SK-N-MC (cell line): ENCODE data around the gene DPEP3.

Experiments
- FOXP2 ChIP-seq: optimal IDR thresholded peaks from 2 replicates; pipeline ENCODE3; 2011; ENCODE audit warnings: mild to moderate bottlenecking, moderate library complexity; ENCODE audit not compliant: insufficient read depth; ENCODE audit errors: extremely low read length, control extremely low read depth
- POLR2AphosphoS5 ChIP-seq: IDR thresholded peaks from 2 replicates; pipeline ENCODE4 v1.6.1; 2012; ENCODE audit warnings: mild to moderate bottlenecking, low read depth, low read length, borderline replicate concordance

DNA sequence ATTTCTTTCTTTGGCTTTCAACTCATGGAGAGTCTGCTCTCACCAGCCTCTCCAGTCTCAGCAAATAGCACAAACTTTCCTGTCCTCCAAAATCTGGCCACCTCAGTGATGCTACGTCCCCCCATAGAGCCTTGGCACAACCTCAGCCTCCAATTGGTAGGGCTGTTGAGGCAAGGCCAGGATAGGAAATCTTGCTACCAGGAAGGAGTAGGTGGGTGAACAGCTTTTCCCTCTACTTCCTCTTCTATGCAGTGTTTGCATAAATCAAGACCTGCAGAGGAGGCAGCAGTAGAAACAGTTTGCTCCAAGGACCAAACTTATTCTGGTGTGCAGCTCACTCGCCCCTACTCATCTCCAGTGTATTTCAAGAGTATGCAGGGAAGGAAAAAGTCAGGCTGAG is 19.7 kb upstream of the DPEP3 start:
- TF ChIP-seq POLR2AphosphoS5: no peak
- TF ChIP-seq FOXP2: no peak
